Suprapubic skin (tissue), 3 donors: ENCODE measurements around the gene C17orf78.

ENCODE experiments used
- POLR2AphosphoS5 ChIP-seq, 3 donors: sonication (generic); formaldehyde crosslinking; IDR thresholded peaks; one replicate each; pipeline ENCODE4 v1.6.1; 2017; ENCODE audit warnings: antibody characterized with exemption in 3 of 3
- TF ChIP-seq, protein P1 (sequence below), 2 donors: fragments of 200-600 bp in 1 of 2; fragments of 450-650 bp in 1 of 2; sonication (generic) in 1 of 2; IDR thresholded peaks; one replicate each; pipeline ENCODE4 v1.5.1; 2016 to 2019; ENCODE audit warnings: antibody characterized with exemption in 2 of 2, mild to moderate bottlenecking in 1 of 2, moderate library complexity in 1 of 2

DNA sequence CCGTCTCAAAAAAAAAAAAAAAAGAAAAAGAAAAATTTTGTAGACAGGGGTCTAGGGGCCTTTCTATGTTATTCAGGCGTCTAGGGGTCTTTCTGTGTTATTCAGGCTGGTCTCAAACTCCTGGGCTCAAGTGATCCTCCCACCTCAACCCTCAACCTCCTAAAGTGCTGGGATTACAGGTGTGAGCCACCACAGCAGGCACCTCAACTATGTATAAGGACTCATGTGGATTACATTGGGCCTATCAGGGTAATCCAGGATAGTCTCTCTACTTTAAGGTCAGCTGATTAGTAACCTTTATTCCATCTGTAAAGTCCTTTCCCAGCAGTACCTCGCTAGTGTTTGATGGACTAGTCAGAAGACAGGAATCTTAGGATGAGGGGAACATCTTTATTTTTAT, 53.3 kb downstream of the C17orf78 start:
- TF ChIP-seq, protein P1, sequence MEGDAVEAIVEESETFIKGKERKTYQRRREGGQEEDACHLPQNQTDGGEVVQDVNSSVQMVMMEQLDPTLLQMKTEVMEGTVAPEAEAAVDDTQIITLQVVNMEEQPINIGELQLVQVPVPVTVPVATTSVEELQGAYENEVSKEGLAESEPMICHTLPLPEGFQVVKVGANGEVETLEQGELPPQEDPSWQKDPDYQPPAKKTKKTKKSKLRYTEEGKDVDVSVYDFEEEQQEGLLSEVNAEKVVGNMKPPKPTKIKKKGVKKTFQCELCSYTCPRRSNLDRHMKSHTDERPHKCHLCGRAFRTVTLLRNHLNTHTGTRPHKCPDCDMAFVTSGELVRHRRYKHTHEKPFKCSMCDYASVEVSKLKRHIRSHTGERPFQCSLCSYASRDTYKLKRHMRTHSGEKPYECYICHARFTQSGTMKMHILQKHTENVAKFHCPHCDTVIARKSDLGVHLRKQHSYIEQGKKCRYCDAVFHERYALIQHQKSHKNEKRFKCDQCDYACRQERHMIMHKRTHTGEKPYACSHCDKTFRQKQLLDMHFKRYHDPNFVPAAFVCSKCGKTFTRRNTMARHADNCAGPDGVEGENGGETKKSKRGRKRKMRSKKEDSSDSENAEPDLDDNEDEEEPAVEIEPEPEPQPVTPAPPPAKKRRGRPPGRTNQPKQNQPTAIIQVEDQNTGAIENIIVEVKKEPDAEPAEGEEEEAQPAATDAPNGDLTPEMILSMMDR (IDR thresholded peaks at IDR 0.05) = no peak
- no peak for TF ChIP-seq POLR2AphosphoS5 (IDR thresholded peaks at IDR 0.05)
